CD4-positive, alpha-beta memory T cell (primary cell): ENCODE data around the gene APCS. TPM values are rescaled to one million over a fixed set of nuclear protein-coding genes. Genes with fewer than 3 reads are reported as not detected.

ENCODE experiments used
- CTCF ChIA-PET: fragments of 350-600 bp; sonication (Branson Sonifier 250); formaldehyde crosslinking; loops from one replicate; lab custom pipeline; 2021; ENCODE audit warnings: inconsistent platforms; ENCODE audit not compliant: partially characterized antibody; lab: Charles Lee
- POLR2A ChIA-PET: fragments of 350-600 bp; sonication (Branson Sonifier 250); formaldehyde crosslinking; loops from one replicate; lab custom pipeline; 2021; ENCODE audit not compliant: partially characterized antibody; lab: Charles Lee
- DNase-seq, 5 donors: peaks; one replicate each; pipeline versions ENCODE4 v3.0.0 to v3.0.0-alpha.2; 2020 to 2022; ENCODE audit warnings: mixed read lengths in 1 of 5
- H3K27ac ChIP-seq: one replicate; pipeline ENCODE4 v1.7.0; 2013; ENCODE audit warnings: low read depth, low read length
- H3K27me3 ChIP-seq: 2 replicates; pipeline ENCODE4 v1.7.0; 2013; ENCODE audit warnings: mild to moderate bottlenecking, low read length, moderate library complexity; ENCODE audit not compliant: insufficient read depth
- H3K36me3 ChIP-seq: 2 replicates; pipeline ENCODE4 v1.7.0; 2013; ENCODE audit warnings: mild to moderate bottlenecking, low read length, moderate library complexity; ENCODE audit not compliant: insufficient read depth
- H3K4me1 ChIP-seq: 2 replicates; pipeline ENCODE4 v1.7.0; 2013; ENCODE audit warnings: mild to moderate bottlenecking, low read length, moderate library complexity; ENCODE audit not compliant: insufficient read depth
- H3K4me3 ChIP-seq, 2 donors: one replicate each; pipeline ENCODE4 v1.7.0; 2013; ENCODE audit warnings: low read length in 2 of 2, mild to moderate bottlenecking in 1 of 2
- H3K9me3 ChIP-seq, 2 donors: one replicate each; pipeline ENCODE4 v1.7.0; 2013; ENCODE audit warnings: low read length in 2 of 2, control low read depth in 1 of 2; ENCODE audit not compliant: control insufficient read depth in 1 of 2
- H3K27ac Mint-ChIP-seq, 7 donors: one replicate each; pipeline ENCODE4 v1.8.0; 2020 to 2021; ENCODE audit warnings: mixed read lengths in 7 of 7, mild to moderate bottlenecking in 6 of 7, inconsistent platforms in 3 of 7, moderate library complexity in 3 of 7
- H3K27me3 Mint-ChIP-seq, 2 donors: one replicate each; pipeline ENCODE4 v1.8.0; 2020 to 2021; ENCODE audit warnings: mixed read lengths in 2 of 2
- H3K36me3 Mint-ChIP-seq, 2 donors: one replicate each; pipeline ENCODE4 v1.8.0; 2020 to 2021; ENCODE audit warnings: mixed read lengths in 2 of 2, inconsistent platforms in 1 of 2, mild to moderate bottlenecking in 1 of 2
- H3K4me1 Mint-ChIP-seq, 4 donors: one replicate each; pipeline ENCODE4 v1.8.0; 2020 to 2021; ENCODE audit warnings: mixed read lengths in 4 of 4, mild to moderate bottlenecking in 1 of 4
- H3K4me3 Mint-ChIP-seq, 8 donors: one replicate each; pipeline ENCODE4 v1.8.0; 2020 to 2021; ENCODE audit warnings: mixed read lengths in 8 of 8, mild to moderate bottlenecking in 7 of 8, moderate library complexity in 6 of 8, inconsistent platforms in 3 of 8
- H3K9me3 Mint-ChIP-seq, 8 donors: one replicate each; pipeline ENCODE4 v1.8.0; 2020 to 2021; ENCODE audit warnings: mixed read lengths in 8 of 8, mild to moderate bottlenecking in 5 of 8, inconsistent platforms in 3 of 8, moderate library complexity in 1 of 8
- intact Hi-C: fragments of 100-400 bp; cut with micrococcal nuclease; formaldehyde crosslinking; loops from one replicate; pipeline ENCODE4 v1.15.1; 2023
- polyA plus RNA-seq, 2 donors: library from polyadenylated mRNA; unstranded; fragments of 300-500 nt; fragmentation: Illumina TruSeq; gene quantifications; one replicate each; pipeline ENCODE4 v1.2.3, GENCODE V29; 2021
- total RNA-seq, 2 experiments: library from RNA; stranded (reverse); gene quantifications; one replicate each; pipeline ENCODE4 v1.2.3, GENCODE V29; 2021

APCS gene
- total and polyA plus RNA-seq, 4 experiments from 2014 or later, result not detected

GRCh38 chr1:159562680-159563079, 24.9 kb upstream of the APCS start:
- ChIA-PET POLR2A (no interaction called here), CTCF (no interaction called here)
- Histone ChIP-seq H3K27ac (no peak overlapping the region), H3K4me3 (no peak overlapping the region), H3K27me3 (no peaks in the 10 kb centered on the region), H3K36me3 (no peaks in the 10 kb centered on the region), H3K9me3 (no peaks in the 10 kb centered on the region), H3K4me1 (no peaks in the 10 kb centered on the region)
- Mint-ChIP-seq H3K4me1 (no peaks in the 10 kb centered on the region), H3K27ac (no peak overlapping the region), H3K36me3 (no peaks in the 10 kb centered on the region), H3K4me3 (no peak overlapping the region), H3K27me3 (peaks cover 2 to 3% of the 10 kb centered on the region in 2 donors), H3K9me3 (peaks cover 0 to 9% (median 0%) of the 10 kb centered on the region in 8 donors)
- DNase-seq, result no peak
- intact Hi-C loops, result no loop called here

GRCh38 chr1:159577446-159577845, 10.2 kb upstream of the APCS start:
- Mint-ChIP-seq H3K36me3 (no peaks in the 10 kb centered on the region), H3K27ac (no peak overlapping the region), H3K9me3 (peaks cover 0 to 8% (median 1%) of the 10 kb centered on the region in 8 donors), H3K27me3 (peaks cover 20 to 28% of the 10 kb centered on the region in 2 donors), H3K4me3 (no peak overlapping the region), H3K4me1 (no peaks in the 10 kb centered on the region)
- Histone ChIP-seq H3K9me3 (no peaks in the 10 kb centered on the region), H3K4me3 (no peak overlapping the region), H3K4me1 (no peaks in the 10 kb centered on the region), H3K27me3 (no peaks in the 10 kb centered on the region), H3K27ac (no peak overlapping the region), H3K36me3 (no peaks in the 10 kb centered on the region)
- ChIA-PET CTCF (no interaction called here), POLR2A (no interaction called here)
- intact Hi-C loops, result no loop called here
- no peak for DNase-seq

DNA sequence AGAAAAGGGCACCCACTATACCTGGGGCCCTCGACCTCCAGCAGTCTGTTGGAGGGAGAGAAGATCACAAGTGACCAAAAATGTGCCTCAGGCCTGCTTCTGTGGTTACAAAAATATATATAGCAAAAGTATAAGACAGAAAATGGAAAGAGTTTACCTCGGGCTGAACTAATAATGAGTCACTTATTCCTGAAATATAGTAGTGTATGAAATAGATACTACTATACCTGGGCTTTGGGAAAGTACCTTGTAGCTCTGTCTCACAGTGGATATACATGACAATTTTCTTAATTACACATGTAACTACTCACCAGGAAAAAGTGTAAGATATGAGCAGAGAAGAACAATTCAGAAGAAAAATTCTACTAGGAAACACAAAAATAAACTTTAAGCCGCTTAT, 7.3 kb upstream of the APCS start:
- H3K27ac ChIP-seq, result no peak overlapping the region
- H3K27me3 ChIP-seq, result no peaks in the 10 kb centered on the region
- Mint-ChIP-seq H3K9me3 (peaks cover 0 to under 1% (median 0%) of the 10 kb centered on the region in 8 donors), H3K27me3 (peaks cover 24 to 29% of the 10 kb centered on the region in 2 donors), H3K27ac (no peak overlapping the region), H3K4me3 (no peak overlapping the region), H3K36me3 (no peaks in the 10 kb centered on the region), H3K4me1 (no peaks in the 10 kb centered on the region)
- POLR2A ChIA-PET, result no interaction called here
- no peaks in the 10 kb centered on the region for H3K9me3 ChIP-seq
- DNase-seq, result no peak
- CTCF ChIA-PET, result no interaction called here
- no peaks in the 10 kb centered on the region for H3K36me3 ChIP-seq
- intact Hi-C loops, result no loop called here
- H3K4me3 ChIP-seq, result no peak overlapping the region
- H3K4me1 ChIP-seq, result no peaks in the 10 kb centered on the region

DNA sequence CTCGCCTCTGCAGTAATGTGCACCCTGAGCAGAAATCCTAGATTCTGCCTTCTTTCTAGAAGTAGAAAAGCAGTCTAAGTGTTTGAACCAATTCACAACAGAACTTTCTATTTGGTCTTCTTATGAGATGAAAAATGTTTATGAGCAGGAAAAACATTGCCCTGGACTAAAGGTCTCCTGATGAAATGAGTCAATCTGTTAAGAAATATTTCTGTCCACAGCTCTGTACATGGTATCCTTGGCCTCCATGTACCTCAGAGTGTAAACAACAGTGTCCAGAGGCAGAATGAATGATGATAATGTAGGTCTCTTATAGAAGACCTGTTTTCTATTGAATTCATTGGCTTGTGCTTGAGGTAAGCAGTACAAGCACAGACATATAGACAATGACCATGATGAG, 6.2 kb upstream of the APCS start:
- POLR2A ChIA-PET, result no interaction called here

GRCh38 chr1:159584536-159584935, 3.1 kb upstream of the APCS start:
- H3K4me3 ChIP-seq, result no peak overlapping the region
- ChIA-PET CTCF (no interaction called here), POLR2A (no interaction called here)
- H3K36me3 Mint-ChIP-seq, result no peaks in the 10 kb centered on the region
- no peaks in the 10 kb centered on the region for H3K27me3 ChIP-seq
- H3K4me3 Mint-ChIP-seq, result no peak overlapping the region
- H3K4me1 ChIP-seq, result no peaks in the 10 kb centered on the region
- no peak overlapping the region for H3K27ac Mint-ChIP-seq
- no peaks in the 10 kb centered on the region for H3K4me1 Mint-ChIP-seq
- H3K27me3 Mint-ChIP-seq, result peaks cover 21 to 25% of the 10 kb centered on the region in 2 donors
- DNase-seq, result no peak
- intact Hi-C loops, result no loop called here
- no peaks in the 10 kb centered on the region for H3K9me3 ChIP-seq
- no peak overlapping the region for H3K27ac ChIP-seq
- no peaks in the 10 kb centered on the region for H3K9me3 Mint-ChIP-seq
- no peaks in the 10 kb centered on the region for H3K36me3 ChIP-seq

More for the DNA sequence above, 6.2 kb upstream of the APCS start:
- H3K9me3 Mint-ChIP-seq, result no peaks in the 10 kb centered on the region
- no peaks in the 10 kb centered on the region for H3K36me3 Mint-ChIP-seq
- H3K27me3 ChIP-seq, result no peaks in the 10 kb centered on the region
- intact Hi-C loops, result no loop called here
- no peaks in the 10 kb centered on the region for H3K9me3 ChIP-seq
- no peaks in the 10 kb centered on the region for H3K4me1 ChIP-seq
- no peak overlapping the region for H3K4me3 Mint-ChIP-seq
- H3K27ac ChIP-seq, result no peak overlapping the region
- DNase-seq, result no peak
- H3K4me3 ChIP-seq, result no peak overlapping the region
- no peak overlapping the region for H3K27ac Mint-ChIP-seq
- H3K36me3 ChIP-seq, result no peaks in the 10 kb centered on the region
- no peaks in the 10 kb centered on the region for H3K4me1 Mint-ChIP-seq
- peaks cover 22 to 29% of the 10 kb centered on the region in 2 donors for H3K27me3 Mint-ChIP-seq
- CTCF ChIA-PET, result no interaction called here

DNA sequence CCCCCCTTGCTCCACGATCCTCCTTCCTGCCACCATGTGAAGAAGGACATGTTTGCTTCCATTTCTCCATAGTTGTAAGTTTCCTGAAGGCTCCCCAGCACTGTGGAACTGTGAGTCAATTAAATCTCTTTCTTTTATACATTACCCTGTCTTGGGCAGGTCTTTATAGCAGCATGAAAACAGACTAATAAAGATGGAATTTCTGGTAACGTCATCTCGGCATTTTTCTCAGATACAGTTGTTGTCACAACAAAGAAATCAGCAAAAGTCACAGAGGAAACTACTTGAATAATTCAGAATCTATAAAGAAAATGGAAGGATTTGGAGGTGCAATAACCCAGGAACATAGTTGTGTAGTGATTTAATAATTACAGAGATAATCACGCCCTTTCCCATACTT, 4.4 kb downstream of the APCS start:
- Histone ChIP-seq H3K27ac (no peak overlapping the region), H3K27me3 (no peaks in the 10 kb centered on the region), H3K36me3 (no peaks in the 10 kb centered on the region), H3K4me1 (no peaks in the 10 kb centered on the region), H3K9me3 (no peaks in the 10 kb centered on the region), H3K4me3 (no peak overlapping the region)
- H3K4me3 Mint-ChIP-seq, result no peak overlapping the region
- no peak for DNase-seq
- peaks cover 10 to 19% of the 10 kb centered on the region in 2 donors for H3K27me3 Mint-ChIP-seq
- intact Hi-C loops, result no loop called here
- ChIA-PET CTCF (no interaction called here), POLR2A (no interaction called here)
- peaks cover 0 to 3% (median 0%) of the 10 kb centered on the region in 8 donors for H3K9me3 Mint-ChIP-seq
- H3K27ac Mint-ChIP-seq, result no peak overlapping the region
- H3K36me3 Mint-ChIP-seq, result no peaks in the 10 kb centered on the region
- H3K4me1 Mint-ChIP-seq, result no peaks in the 10 kb centered on the region

GRCh38 chr1:159594625-159595405, 7.2 kb downstream of the APCS start:
- Histone ChIP-seq H3K36me3 (no peaks in the 10 kb centered on the region), H3K27me3 (no peaks in the 10 kb centered on the region), H3K4me1 (no peaks in the 10 kb centered on the region), H3K4me3 (no peak overlapping the region), H3K27ac (no peak overlapping the region), H3K9me3 (no peaks in the 10 kb centered on the region)
- Mint-ChIP-seq H3K27me3 (peaks cover 15 to 26% of the 10 kb centered on the region in 2 donors), H3K9me3 (peaks cover 0 to 2% (median 0%) of the 10 kb centered on the region in 8 donors), H3K4me3 (no peak overlapping the region), H3K27ac (no peak overlapping the region), H3K36me3 (no peaks in the 10 kb centered on the region), H3K4me1 (no peaks in the 10 kb centered on the region)
- ChIA-PET CTCF (no interaction called here), POLR2A (no interaction called here)
- no peak for DNase-seq
- intact Hi-C loops, result no loop called here
